Transverse colon (tissue), 3 donors: ENCODE measurements around the gene C21orf58.

ENCODE experiments used
- POLR2A ChIP-seq: fragments of 450-650 bp; IDR thresholded peaks from one replicate; pipeline ENCODE4 v1.6.1; 2016; ENCODE audit warnings: antibody characterized with exemption, mild to moderate bottlenecking, moderate library complexity
- TF ChIP-seq, protein P1 (sequence below), 5 experiments: fragments of 200-600 bp in 3 of 5; fragments of 450-650 bp in 2 of 5; sonication (generic) in 3 of 5; IDR thresholded peaks; 1 replicate in 2 of 5; 2 replicates in 3 of 5; pipeline ENCODE4 v1.5.1; 2016 to 2017; ENCODE audit warnings: antibody characterized with exemption in 5 of 5, inconsistent platforms in 3 of 5, mild to moderate bottlenecking in 2 of 5, moderate library complexity in 1 of 5

DNA sequence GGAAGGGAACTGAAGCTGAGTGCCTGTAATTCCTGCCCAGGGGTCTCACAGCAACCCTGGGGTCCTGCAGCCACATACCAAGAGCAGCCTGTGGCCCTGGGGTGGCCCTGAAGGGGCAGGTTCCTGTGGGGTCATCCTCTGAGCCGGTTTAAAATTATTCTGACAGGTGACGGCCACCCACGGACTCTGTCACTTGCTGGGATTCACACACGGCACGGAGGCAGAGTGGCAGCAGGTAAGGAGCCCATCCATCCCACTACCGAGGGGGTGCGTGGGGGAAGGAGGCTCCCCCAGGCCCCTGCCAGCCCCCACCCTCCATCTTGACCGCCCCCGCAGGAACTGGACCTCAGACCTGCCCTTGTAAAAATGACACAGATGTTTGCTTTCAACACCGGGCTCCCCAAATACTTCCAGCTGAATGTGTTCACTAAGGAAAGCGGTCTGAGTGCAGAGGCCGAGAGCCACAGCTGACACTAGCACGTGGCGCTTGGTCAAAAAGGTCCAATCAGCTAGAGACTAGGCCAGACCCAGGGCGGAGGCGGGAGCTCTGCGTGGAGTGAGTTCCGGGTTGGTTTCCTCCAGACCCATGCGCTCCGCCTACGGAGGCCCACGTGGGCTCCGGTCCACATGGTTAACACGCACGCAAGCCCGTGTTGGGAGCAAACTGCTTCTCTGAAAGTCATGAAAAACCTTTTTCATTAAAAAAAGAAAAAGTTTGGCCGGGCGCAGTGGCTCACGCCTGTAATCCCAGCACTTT, 27.5 kb downstream of the C21orf58 start:
- no peak for TF ChIP-seq POLR2A
- TF ChIP-seq, protein P1, sequence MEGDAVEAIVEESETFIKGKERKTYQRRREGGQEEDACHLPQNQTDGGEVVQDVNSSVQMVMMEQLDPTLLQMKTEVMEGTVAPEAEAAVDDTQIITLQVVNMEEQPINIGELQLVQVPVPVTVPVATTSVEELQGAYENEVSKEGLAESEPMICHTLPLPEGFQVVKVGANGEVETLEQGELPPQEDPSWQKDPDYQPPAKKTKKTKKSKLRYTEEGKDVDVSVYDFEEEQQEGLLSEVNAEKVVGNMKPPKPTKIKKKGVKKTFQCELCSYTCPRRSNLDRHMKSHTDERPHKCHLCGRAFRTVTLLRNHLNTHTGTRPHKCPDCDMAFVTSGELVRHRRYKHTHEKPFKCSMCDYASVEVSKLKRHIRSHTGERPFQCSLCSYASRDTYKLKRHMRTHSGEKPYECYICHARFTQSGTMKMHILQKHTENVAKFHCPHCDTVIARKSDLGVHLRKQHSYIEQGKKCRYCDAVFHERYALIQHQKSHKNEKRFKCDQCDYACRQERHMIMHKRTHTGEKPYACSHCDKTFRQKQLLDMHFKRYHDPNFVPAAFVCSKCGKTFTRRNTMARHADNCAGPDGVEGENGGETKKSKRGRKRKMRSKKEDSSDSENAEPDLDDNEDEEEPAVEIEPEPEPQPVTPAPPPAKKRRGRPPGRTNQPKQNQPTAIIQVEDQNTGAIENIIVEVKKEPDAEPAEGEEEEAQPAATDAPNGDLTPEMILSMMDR (IDR thresholded peaks at IDR 0.05): no peak
